ENCODE data around the gene MBNL1. TPM values are rescaled to one million over a fixed set of nuclear protein-coding genes. Genes with fewer than 3 reads are reported as not detected.

Gene MBNL1
- total RNA-seq, 4 donors from 2014 or later, result 261 to 429 (median 389) TPM

DNA sequence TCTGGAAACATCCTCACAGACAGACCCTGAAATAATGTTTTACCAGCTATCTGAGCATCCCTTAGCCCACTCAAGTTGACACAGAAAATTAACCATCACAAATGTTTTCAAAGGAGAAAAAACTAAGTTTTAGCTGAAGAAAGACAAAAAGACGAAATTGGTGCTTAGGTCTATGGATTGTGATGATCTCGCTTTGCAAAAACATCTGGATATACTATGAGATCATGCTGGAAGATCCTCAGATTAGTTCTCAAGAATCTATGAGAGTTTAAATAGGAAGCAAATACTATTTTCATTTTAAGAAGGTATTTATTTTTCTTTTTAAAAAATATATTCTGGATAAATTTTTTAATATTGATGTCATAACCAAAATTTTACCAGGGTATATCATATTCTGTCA, 42.6 kb upstream of the MBNL1 start:
- Histone ChIP-seq H3K9me3 (no peaks in the 10 kb centered on the region), H3K36me3 (no peaks in the 10 kb centered on the region), H3K4me3 (no peak overlapping the region), H3K4me1 (peaks cover 0 to 2% (median 0%) of the 10 kb centered on the region in 4 donors), H3K27ac (no peak overlapping the region), H3K27me3 (no peaks in the 10 kb centered on the region)
- no peak for DNase-seq
- TF ChIP-seq POLR2A (IDR thresholded peaks at IDR 0.05) (no peak), CTCF (IDR thresholded peaks at IDR 0.05) (no peak)

DNA sequence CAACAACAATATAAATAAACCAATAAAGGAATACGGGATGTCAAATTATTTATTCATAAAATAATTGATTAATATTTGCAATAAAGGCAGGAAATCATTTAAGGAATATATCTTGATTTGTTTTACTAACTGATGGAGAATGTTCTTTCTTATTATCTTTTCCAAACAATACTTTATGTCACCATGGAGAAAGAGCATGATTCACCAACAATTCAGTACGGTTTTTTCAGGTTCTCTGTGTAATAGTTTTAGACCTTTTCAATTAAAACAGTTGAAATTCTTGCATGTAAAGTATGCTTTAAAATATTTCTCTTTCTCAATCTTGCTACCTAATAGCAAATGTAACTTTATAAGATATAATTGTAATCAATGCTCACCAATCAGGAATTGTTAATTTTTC, 41.7 kb upstream of the MBNL1 start:
- Histone ChIP-seq H3K27me3 (no peaks in the 10 kb centered on the region), H3K36me3 (no peaks in the 10 kb centered on the region)

GRCh38 chr3:152229692-152230091, 39.0 kb upstream of the MBNL1 start:
- H3K9me3 ChIP-seq, result no peaks in the 10 kb centered on the region
- H3K27ac ChIP-seq, result no peak overlapping the region
- H3K36me3 ChIP-seq, result no peaks in the 10 kb centered on the region
- no peak overlapping the region for H3K4me3 ChIP-seq
- TF ChIP-seq CTCF (IDR thresholded peaks at IDR 0.05), result peak in 1 of 6 experiments; percentile 23
- TF ChIP-seq POLR2A (IDR thresholded peaks at IDR 0.05), result no peak
- no peaks in the 10 kb centered on the region for H3K4me1 ChIP-seq
- no peaks in the 10 kb centered on the region for H3K27me3 ChIP-seq
- no peak for DNase-seq

More for the DNA sequence above, 41.7 kb upstream of the MBNL1 start:
- no peak for DNase-seq
- H3K4me1 ChIP-seq, result peaks cover 0 to 2% (median 0%) of the 10 kb centered on the region in 4 donors
- H3K4me3 ChIP-seq, result no peak overlapping the region
- H3K27ac ChIP-seq, result no peak overlapping the region
- H3K9me3 ChIP-seq, result no peaks in the 10 kb centered on the region
- TF ChIP-seq CTCF (IDR thresholded peaks at IDR 0.05) (no peak), POLR2A (IDR thresholded peaks at IDR 0.05) (no peak)

DNA sequence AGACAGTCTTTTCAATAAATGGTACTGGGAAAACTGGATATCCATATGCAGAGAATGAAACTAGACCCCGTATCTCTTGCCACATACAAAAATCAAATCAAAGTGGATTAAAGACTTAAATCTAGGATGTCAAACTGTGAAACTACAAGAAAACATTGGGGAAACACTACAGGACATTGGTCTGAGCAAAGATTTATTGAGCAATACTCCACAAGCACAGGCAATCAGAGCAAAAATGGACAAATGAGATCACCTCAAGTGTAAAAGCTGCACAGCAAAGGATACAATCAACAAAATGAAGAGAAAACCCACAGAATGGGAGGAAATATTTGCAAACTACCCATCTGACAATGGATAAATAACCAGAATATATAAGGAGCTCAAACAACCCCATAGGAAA, 38.4 kb upstream of the MBNL1 start:
- DNase-seq, result no peak
- TF ChIP-seq POLR2A (IDR thresholded peaks at IDR 0.05) (no peak), CTCF (IDR thresholded peaks at IDR 0.05) (no peak)
- Histone ChIP-seq H3K9me3 (no peaks in the 10 kb centered on the region), H3K36me3 (no peaks in the 10 kb centered on the region), H3K27me3 (no peaks in the 10 kb centered on the region), H3K4me3 (no peak overlapping the region), H3K4me1 (no peaks in the 10 kb centered on the region), H3K27ac (no peak overlapping the region)

- no peak for TF ChIP-seq CTCF (IDR thresholded peaks at IDR 0.05)
- TF ChIP-seq POLR2A (IDR thresholded peaks at IDR 0.05), result no peak
- Histone ChIP-seq H3K27me3 (no peaks in the 10 kb centered on the region), H3K9me3 (no peaks in the 10 kb centered on the region), H3K4me1 (no peaks in the 10 kb centered on the region), H3K27ac (no peak overlapping the region), H3K36me3 (no peaks in the 10 kb centered on the region), H3K4me3 (no peak overlapping the region)
- no peak for DNase-seq
Measured at GRCh38 chr3:152232001-152232400, 36.7 kb upstream of the MBNL1 start.

DNA sequence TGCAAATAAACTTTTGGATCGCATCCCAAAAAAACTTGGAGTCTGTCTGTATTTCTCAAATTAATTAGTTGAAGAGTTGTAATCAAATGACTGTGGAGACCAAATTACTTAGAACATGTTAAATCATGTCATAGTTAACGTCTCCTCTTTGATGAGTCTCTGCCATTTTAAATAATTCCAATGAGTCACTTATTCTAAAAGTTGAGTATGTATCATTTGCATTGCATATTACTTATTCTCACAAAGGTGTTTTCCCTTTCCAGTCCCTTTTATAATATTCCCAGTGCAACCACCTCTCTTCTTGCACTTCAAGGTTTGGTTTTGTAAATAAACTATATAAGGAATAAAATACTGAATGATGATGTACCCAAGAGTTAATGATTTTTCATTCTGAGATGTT, 36.0 kb upstream of the MBNL1 start:
- no peak for DNase-seq
- no peaks in the 10 kb centered on the region for H3K4me1 ChIP-seq
- H3K36me3 ChIP-seq, result no peaks in the 10 kb centered on the region
- H3K27me3 ChIP-seq, result no peaks in the 10 kb centered on the region
- H3K9me3 ChIP-seq, result no peaks in the 10 kb centered on the region
- H3K27ac ChIP-seq, result no peak overlapping the region
- no peak for TF ChIP-seq POLR2A (IDR thresholded peaks at IDR 0.05)
- TF ChIP-seq CTCF (IDR thresholded peaks at IDR 0.05), result no peak
- no peak overlapping the region for H3K4me3 ChIP-seq
